Measurements from ENCODE around the gene CLCF1. TPM values are rescaled to one million over a fixed set of nuclear protein-coding genes. Genes with fewer than 3 reads are reported as not detected.

Gene CLCF1
- total RNA-seq, 1 experiment from 2014 or later: 2.1 TPM

DNA sequence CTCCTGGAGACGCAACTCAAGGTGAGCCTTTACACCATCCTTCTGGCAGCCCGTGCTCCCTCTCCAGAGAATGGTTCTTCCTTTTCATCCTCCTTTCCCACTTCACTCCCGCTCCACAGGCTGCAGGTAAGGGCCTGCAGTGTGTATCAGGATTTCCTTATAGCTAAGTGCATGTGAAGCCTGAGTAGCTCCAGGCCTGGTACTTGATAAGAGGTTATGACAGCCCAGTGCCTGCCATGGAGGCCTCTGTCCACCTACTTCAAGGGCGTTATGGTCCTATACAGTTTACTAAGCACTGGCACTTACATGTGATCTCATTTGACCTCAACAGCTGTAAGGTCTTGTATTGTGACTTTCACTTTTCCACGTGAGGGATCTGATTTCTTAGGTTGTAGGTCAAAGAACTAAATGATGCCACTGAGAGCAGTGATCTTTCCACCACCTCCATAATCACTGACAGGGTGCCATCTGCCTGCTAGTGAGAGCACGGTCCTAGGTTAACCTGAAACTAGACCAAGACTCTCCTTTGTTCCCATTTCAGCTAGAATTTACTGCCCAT lies 52.0 kb downstream of the CLCF1 start:
- TF ChIP-seq, protein P1, sequence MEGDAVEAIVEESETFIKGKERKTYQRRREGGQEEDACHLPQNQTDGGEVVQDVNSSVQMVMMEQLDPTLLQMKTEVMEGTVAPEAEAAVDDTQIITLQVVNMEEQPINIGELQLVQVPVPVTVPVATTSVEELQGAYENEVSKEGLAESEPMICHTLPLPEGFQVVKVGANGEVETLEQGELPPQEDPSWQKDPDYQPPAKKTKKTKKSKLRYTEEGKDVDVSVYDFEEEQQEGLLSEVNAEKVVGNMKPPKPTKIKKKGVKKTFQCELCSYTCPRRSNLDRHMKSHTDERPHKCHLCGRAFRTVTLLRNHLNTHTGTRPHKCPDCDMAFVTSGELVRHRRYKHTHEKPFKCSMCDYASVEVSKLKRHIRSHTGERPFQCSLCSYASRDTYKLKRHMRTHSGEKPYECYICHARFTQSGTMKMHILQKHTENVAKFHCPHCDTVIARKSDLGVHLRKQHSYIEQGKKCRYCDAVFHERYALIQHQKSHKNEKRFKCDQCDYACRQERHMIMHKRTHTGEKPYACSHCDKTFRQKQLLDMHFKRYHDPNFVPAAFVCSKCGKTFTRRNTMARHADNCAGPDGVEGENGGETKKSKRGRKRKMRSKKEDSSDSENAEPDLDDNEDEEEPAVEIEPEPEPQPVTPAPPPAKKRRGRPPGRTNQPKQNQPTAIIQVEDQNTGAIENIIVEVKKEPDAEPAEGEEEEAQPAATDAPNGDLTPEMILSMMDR (conservative IDR thresholded peaks at IDR 0.05): no peak
- no peaks in the 10 kb centered on the region for H3K79me2 ChIP-seq (ENCODE audit: insufficient read depth, low read length)
- no peak overlapping the region for H3K4me2 ChIP-seq (ENCODE audit: insufficient read depth, insufficient read length, low read length)
- H3K4me3 Mint-ChIP-seq: no peak overlapping the region; a peak in 1 of 5 replicates
- no peak overlapping the region for H2AFZ ChIP-seq (ENCODE audit: low read length)
- no peak overlapping the region for H2BK120ac ChIP-seq (ENCODE audit: low read depth, low read length, poor library complexity, severe bottlenecking)
- H3K9ac ChIP-seq (ENCODE audit: extremely low read depth, insufficient read length, low read length): no peak overlapping the region
- no peak overlapping the region for H3K23ac ChIP-seq (ENCODE audit: insufficient read length, low read depth, low read length)
- H3K4me1 Mint-ChIP-seq: peaks cover 4 to 6% of the 10 kb centered on the region in 2 experiments
- H2BK20ac ChIP-seq (ENCODE audit: low read depth, low read length, poor library complexity, severe bottlenecking): no peak overlapping the region
- no peak overlapping the region for H3K27ac ChIP-seq (ENCODE audit: insufficient read length, low read depth, low read length)
- no peak overlapping the region for H2BK15ac ChIP-seq (ENCODE audit: low read depth, low read length)
- peaks cover 14% of the 10 kb centered on the region for H3K23me2 ChIP-seq (ENCODE audit: insufficient read length, low read depth, low read length, poor library complexity, severe bottlenecking)
- no peak for DNase-seq
- no peak overlapping the region for H3T11ph ChIP-seq (ENCODE audit: low read length)
- H3K18ac ChIP-seq (ENCODE audit: insufficient read length, low read depth, low read length): no peak overlapping the region
- H2BK12ac ChIP-seq (ENCODE audit: insufficient read length, low read depth, low read length): no peak overlapping the region
- no peaks in the 10 kb centered on the region for H3K4me1 ChIP-seq (ENCODE audit: insufficient read depth, low read length)
- H3K27me3 ChIP-seq (ENCODE audit: insufficient read depth, low read length): peaks cover 11% of the 10 kb centered on the region
- H4K8ac ChIP-seq (replicated peaks; ENCODE audit: insufficient read length, low read depth, low read length): no peak overlapping the region
- no peak overlapping the region for H3K14ac ChIP-seq (ENCODE audit: insufficient read depth, low read length)
- H3K27me3 Mint-ChIP-seq (ENCODE audit: low read depth): peaks cover 32% of the 10 kb centered on the region
- no peaks in the 10 kb centered on the region for H3K79me1 ChIP-seq (ENCODE audit: insufficient read depth, low read depth, low read length, poor library complexity, severe bottlenecking)
- no peaks in the 10 kb centered on the region for H3K9me3 ChIP-seq (ENCODE audit: control insufficient read depth, low read depth, low read length)
- no peak overlapping the region for H4K5ac ChIP-seq (ENCODE audit: insufficient read length, low read depth, low read length)
- peaks cover 3% of the 10 kb centered on the region for H4K20me1 ChIP-seq (ENCODE audit: control insufficient read depth, insufficient read depth, insufficient read length)
- H3K36me3 Mint-ChIP-seq (ENCODE audit: insufficient read depth in 1 of 3, low read depth in 3 of 3): no peaks in the 10 kb centered on the region
- no peak overlapping the region for H3K4ac ChIP-seq (ENCODE audit: low read depth, low read length)
- no CpG with 5 or more reads among the region's 6 CpGs for WGBS (ENCODE audit: extremely low coverage, insufficient read length, low lambda C conversion rate)
- H2BK5ac ChIP-seq (ENCODE audit: insufficient read length, low read length): no peak overlapping the region
- no peak overlapping the region for H4K91ac ChIP-seq (ENCODE audit: insufficient read length, low read depth, low read length)
- no peaks in the 10 kb centered on the region; a peak in 1 of 5 replicates for H3K9me3 Mint-ChIP-seq
- H2AK5ac ChIP-seq (ENCODE audit: insufficient read length, low read length): no peak overlapping the region
- H3K56ac ChIP-seq (ENCODE audit: insufficient read length, low read depth, low read length): no peak overlapping the region
- H3K27ac Mint-ChIP-seq: no peak overlapping the region

Measured in H9 (cell line).